ENCODE measurements around the gene KCNMA1. TPM values are rescaled to one million over a fixed set of nuclear protein-coding genes. Genes with fewer than 3 reads are reported as not detected.

The KCNMA1 gene
- total and polyA plus RNA-seq, 8 donors = 2.8 to 21.1 (median 4.3) TPM

DNA sequence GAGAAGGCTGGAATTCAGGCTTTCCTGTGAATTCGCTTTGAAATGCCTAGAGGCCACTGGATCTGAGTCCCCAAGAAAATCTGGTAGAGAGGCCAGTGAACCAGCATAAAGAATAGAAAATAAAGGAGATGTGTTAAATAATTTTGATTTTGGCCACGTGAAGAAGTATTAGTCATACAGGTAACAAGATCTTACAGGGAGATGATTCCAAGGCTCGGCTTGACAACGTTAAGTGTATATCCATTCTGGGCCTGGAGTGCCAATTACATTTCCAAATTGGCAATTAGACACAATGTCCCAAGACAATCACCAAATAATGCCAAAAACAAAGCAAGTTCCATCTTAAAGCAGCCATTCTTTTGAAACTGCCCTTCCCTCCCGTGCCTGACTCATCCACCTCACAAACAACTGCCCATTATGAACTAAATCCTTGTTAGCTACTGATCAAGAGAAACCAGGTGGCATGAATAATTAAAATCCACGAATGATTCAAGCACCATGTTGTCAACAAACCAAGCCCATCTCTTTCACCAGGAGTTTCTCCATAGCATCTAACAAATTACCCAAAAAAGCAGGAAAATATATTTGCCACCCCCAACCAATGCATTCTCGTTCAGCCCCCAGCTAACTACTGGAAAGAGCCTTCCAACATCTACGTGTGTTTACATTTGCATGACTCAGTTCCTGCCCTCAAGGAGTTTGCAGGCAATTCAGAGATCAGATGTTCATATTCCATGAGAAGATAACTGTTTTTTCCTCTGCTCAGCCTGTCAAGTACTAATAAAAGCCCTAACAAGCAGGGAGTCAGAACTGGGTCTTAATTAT is 8.5 kb downstream of the KCNMA1 start:
- Histone ChIP-seq H3K9me3 (no peaks in the 10 kb centered on the region), H3K27me3 (peaks cover 0 to 31% of the 10 kb centered on the region in 2 donors), H3K27ac (no peak overlapping the region), H3K4me1 (no peaks in the 10 kb centered on the region), H3K36me3 (no peaks in the 10 kb centered on the region), H3K4me3 (no peak overlapping the region)
- intact Hi-C loops (cut with DNase I) = no loop called here
- TF ChIP-seq, protein P1, sequence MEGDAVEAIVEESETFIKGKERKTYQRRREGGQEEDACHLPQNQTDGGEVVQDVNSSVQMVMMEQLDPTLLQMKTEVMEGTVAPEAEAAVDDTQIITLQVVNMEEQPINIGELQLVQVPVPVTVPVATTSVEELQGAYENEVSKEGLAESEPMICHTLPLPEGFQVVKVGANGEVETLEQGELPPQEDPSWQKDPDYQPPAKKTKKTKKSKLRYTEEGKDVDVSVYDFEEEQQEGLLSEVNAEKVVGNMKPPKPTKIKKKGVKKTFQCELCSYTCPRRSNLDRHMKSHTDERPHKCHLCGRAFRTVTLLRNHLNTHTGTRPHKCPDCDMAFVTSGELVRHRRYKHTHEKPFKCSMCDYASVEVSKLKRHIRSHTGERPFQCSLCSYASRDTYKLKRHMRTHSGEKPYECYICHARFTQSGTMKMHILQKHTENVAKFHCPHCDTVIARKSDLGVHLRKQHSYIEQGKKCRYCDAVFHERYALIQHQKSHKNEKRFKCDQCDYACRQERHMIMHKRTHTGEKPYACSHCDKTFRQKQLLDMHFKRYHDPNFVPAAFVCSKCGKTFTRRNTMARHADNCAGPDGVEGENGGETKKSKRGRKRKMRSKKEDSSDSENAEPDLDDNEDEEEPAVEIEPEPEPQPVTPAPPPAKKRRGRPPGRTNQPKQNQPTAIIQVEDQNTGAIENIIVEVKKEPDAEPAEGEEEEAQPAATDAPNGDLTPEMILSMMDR (IDR thresholded peaks at IDR 0.05) = no peak
- DNase-seq (no peak), ATAC-seq (no peak)

- no peaks in the 10 kb centered on the region for H3K36me3 ChIP-seq
- H3K27ac ChIP-seq = no peak overlapping the region
- no peaks in the 10 kb centered on the region for H3K9me3 ChIP-seq
- no peak overlapping the region for H3K4me3 ChIP-seq
- H3K27me3 ChIP-seq = peaks cover 0 to 3% of the 10 kb centered on the region in 2 donors
- TF ChIP-seq, protein P1 (IDR thresholded peaks at IDR 0.05) = no peak
- DNase-seq (no peak), ATAC-seq (no peak)
- intact Hi-C loops (cut with DNase I) = no loop called here
- H3K4me1 ChIP-seq = peaks cover 0 to 20% of the 10 kb centered on the region in 2 donors
Measured at GRCh38 chr10:77626266-77626935, 11.2 kb downstream of the KCNMA1 start.

DNA sequence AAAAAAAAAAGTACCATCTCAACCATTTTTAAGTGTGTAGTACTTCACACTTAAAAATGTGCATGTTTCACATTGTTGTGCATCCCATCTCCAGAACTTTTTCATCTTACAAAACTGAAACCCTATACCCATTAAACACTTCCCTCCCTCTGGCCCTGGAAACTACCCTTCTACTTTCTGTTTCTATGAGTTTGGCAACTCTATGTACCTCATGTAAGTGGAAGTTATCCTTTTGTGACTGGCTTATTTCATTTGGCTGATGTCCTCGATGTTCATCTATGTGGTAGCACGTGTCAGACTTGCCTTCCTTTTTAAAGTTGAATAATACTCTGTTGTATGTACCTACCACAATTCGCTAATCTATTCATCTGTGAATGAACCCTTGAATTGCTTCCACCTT is 12.2 kb downstream of the KCNMA1 start:
- ATAC-seq = no peak
- no peaks in the 10 kb centered on the region for H3K9me3 ChIP-seq
- no peak overlapping the region for H3K27ac ChIP-seq
- no peaks in the 10 kb centered on the region for H3K36me3 ChIP-seq
- peaks cover 0 to 27% of the 10 kb centered on the region in 2 donors for H3K4me1 ChIP-seq
- H3K4me3 ChIP-seq = no peak overlapping the region
- no peaks in the 10 kb centered on the region for H3K27me3 ChIP-seq
- DNase-seq = no peak
- intact Hi-C loops (cut with DNase I) = no loop called here
- TF ChIP-seq, protein P1 (IDR thresholded peaks at IDR 0.05) = no peak

DNA sequence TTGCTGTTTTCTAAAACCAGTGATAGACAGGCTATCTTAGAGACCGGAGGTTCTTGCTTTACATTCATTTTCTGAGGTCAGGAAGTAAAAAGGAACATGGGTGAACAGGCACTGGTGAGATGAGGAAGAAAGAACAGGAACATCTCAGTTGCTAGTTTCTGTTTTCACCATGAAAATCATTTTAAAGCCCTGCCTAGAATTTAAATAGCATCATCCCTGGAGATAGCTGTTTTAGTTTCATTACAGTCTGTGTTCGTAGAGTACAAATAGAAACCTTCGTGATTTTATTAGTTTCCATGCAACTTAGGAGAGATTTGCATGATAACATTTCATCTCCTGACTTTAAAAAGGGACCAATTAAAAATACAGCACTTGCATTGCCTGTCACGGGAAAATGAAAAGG is 14.7 kb downstream of the KCNMA1 start:
- H3K36me3 ChIP-seq = no peaks in the 10 kb centered on the region
- peak overlapping the region in 1 of 2 donors; percentile 42 for H3K27ac ChIP-seq
- intact Hi-C loops (cut with DNase I) = no loop called here
- no peak overlapping the region for H3K4me3 ChIP-seq
- ATAC-seq (no peak), DNase-seq (no peak)
- no peaks in the 10 kb centered on the region for H3K9me3 ChIP-seq
- H3K4me1 ChIP-seq = peaks cover 0 to 35% of the 10 kb centered on the region in 2 donors
- TF ChIP-seq, protein P1 (IDR thresholded peaks at IDR 0.05) = no peak
- no peaks in the 10 kb centered on the region for H3K27me3 ChIP-seq

GRCh38 chr10:77620731-77621130 is 16.9 kb downstream of the KCNMA1 start:
- Histone ChIP-seq H3K27ac (no peak overlapping the region), H3K4me3 (no peak overlapping the region), H3K27me3 (peaks cover 0 to 8% of the 10 kb centered on the region in 2 donors), H3K4me1 (peaks cover 0 to 35% of the 10 kb centered on the region in 2 donors), H3K36me3 (no peaks in the 10 kb centered on the region), H3K9me3 (no peaks in the 10 kb centered on the region)
- intact Hi-C loops (cut with DNase I) = no loop called here
- TF ChIP-seq, protein P1 (IDR thresholded peaks at IDR 0.05) = no peak
- DNase-seq = no peak
- ATAC-seq = no peak

All from left lung (tissue), 10 donors.